Spleen (tissue), 11 donors: Measurements from ENCODE around the gene AUH. TPM values are rescaled to one million over a fixed set of nuclear protein-coding genes. Genes with fewer than 3 reads are reported as not detected.

Experiments
- DNase-seq: peaks from one replicate; pipeline ENCODE4 v3.0.0-alpha.2; 2020
- H3K27ac ChIP-seq, 8 donors: fragments of 200-600 bp; sonication (generic) in 7 of 8; 1 replicate in 4 of 8; 2 replicates in 4 of 8; pipeline versions ENCODE4 v1.5.0 to v1.8.0; 2016 to 2021; ENCODE audit warnings: inconsistent platforms in 4 of 8, mild to moderate bottlenecking in 4 of 8, moderate library complexity in 1 of 8
- H3K27me3 ChIP-seq, 7 donors: fragments of 200-600 bp; sonication (generic) in 6 of 7; replicated peaks in 1 of 7; 1 replicate in 4 of 7; 2 replicates in 3 of 7; pipeline versions ENCODE4 v1.5.0 to v1.8.0; 2016 to 2021; ENCODE audit warnings: inconsistent platforms in 3 of 7, mild to moderate bottlenecking in 1 of 7
- H3K36me3 ChIP-seq, 6 donors: fragments of 200-600 bp; sonication (generic) in 5 of 6; 1 replicate in 4 of 6; 2 replicates in 2 of 6; pipeline versions ENCODE4 v1.5.0 to v1.8.0; 2016 to 2021; ENCODE audit warnings: inconsistent platforms in 2 of 6
- H3K4me1 ChIP-seq, 6 donors: fragments of 200-600 bp; sonication (generic) in 5 of 6; 1 replicate in 3 of 6; 2 replicates in 3 of 6; pipeline versions ENCODE4 v1.5.0 to v1.8.0; 2016 to 2021; ENCODE audit warnings: inconsistent platforms in 3 of 6
- H3K4me3 ChIP-seq, 8 donors: fragments of 200-600 bp; sonication (generic) in 7 of 8; 1 replicate in 4 of 8; 2 replicates in 4 of 8; pipeline versions ENCODE4 v1.5.0 to v1.8.0; 2016 to 2021; ENCODE audit warnings: inconsistent platforms in 4 of 8, mild to moderate bottlenecking in 4 of 8, moderate library complexity in 2 of 8
- H3K9me3 ChIP-seq, 8 donors: fragments of 200-600 bp; sonication (generic) in 7 of 8; 1 replicate in 4 of 8; 2 replicates in 4 of 8; pipeline versions ENCODE4 v1.5.0 to v1.8.0; 2016 to 2021; ENCODE audit warnings: inconsistent platforms in 4 of 8
- CTCF ChIP-seq, 11 experiments: fragments of 200-600 bp in 7 of 11; fragments of 450-650 bp in 4 of 11; sonication (generic) in 4 of 11; IDR thresholded peaks in 8 of 11; conservative IDR thresholded peaks in 3 of 11; 1 replicate in 7 of 11; 2 replicates in 4 of 11; pipeline versions ENCODE4 v1.4.0 to v1.8.0; 2016 to 2021; ENCODE audit warnings: antibody characterized with exemption in 11 of 11, inconsistent platforms in 4 of 11, mild to moderate bottlenecking in 1 of 11
- POLR2A ChIP-seq, 3 donors: fragments of 450-650 bp; IDR thresholded peaks; one replicate each; pipeline ENCODE4 v1.5.1; 2017; ENCODE audit warnings: antibody characterized with exemption in 3 of 3, mild to moderate bottlenecking in 1 of 3
- POLR2AphosphoS5 ChIP-seq, 3 donors: sonication (generic); formaldehyde crosslinking; IDR thresholded peaks; one replicate each; pipeline ENCODE4 v1.5.1; 2017; ENCODE audit warnings: antibody characterized with exemption in 3 of 3
- WGBS, 5 donors: extraction: QIAGEN DNeasy Blood & Tissue Kit in 3 of 5; methylation state at CpG; one replicate each; pipeline versions ENCODE4 v1.1.5 to v1.1.7; 2013 to 2018; 5-methylcytosine and 5-hydroxymethylcytosine counted together
- intact Hi-C: fragments of 100-400 bp; cut with DNase I; formaldehyde crosslinking; loops from one replicate; pipeline ENCODE4 v1.15.0; 2023; ENCODE audit warnings: low total_unique reads
- polyA plus RNA-seq, 3 donors: library from polyadenylated mRNA; stranded (reverse); fragments of 200-250 nt; gene quantifications; one replicate each; pipeline ENCODE4 v1.2.1, GENCODE V29; 2013
- total RNA-seq, 7 donors: library from RNA; depleted of rRNA in 3 of 7; stranded (reverse); fragments of >200 nt in 3 of 7; fragmentation: NEBNext Ultra II Directional in 4 of 7; extraction: Animal tissue kit (Norgen Biotek cat#: 25700) in 4 of 7; gene quantifications; one replicate each; pipeline versions ENCODE4 v1.1.0 to v1.2.1, GENCODE V29; 2016 to 2021
- donor health status: healthy with polysubstance abuse.
- donor health status: DM: no; HTN: no; CAD: no; lungs with moderate emphysema.
- donor health status: DM: no; HTN: no; CAD: no.
- donor health status: Bipolar disorder and iron deficiency.
- donor health status: healthy.
- donor health status: DM: no; HTN: no; CAD: no.
- donor health status: DM: yes; HTN: yes; CAD: no.

AUH gene
- total and polyA plus RNA-seq, 10 donors = 9.4 to 37.3 (median 20.6) TPM

DNA sequence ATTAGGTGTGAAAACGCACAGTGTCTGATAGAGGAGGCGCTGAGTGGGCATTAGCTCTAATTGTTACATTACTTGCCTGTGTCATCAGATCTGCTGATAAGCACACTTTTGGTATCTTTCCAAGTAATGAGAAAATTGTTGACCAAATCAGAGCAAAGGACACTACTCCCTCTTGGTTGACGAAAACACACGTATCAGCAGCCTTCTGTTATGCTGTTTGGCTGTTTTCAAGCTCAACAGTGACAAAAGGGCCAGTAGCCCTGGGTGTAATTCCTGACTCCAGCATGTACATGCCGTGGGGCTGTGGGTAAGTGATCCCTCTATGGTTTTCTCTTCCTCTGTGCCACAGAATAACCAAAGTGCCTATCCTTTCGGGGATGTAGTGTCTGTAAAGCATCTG, 151.4 kb downstream of the AUH start:
- Histone ChIP-seq H3K27me3 (no peaks in the 10 kb centered on the region), H3K4me3 (no peak overlapping the region), H3K27ac (no peak overlapping the region), H3K36me3 (no peaks in the 10 kb centered on the region), H3K9me3 (no peaks in the 10 kb centered on the region), H3K4me1 (peaks cover 7 to 33% (median 27%) of the 10 kb centered on the region in 6 donors)
- intact Hi-C loops = no loop called here
- 93 to 97% (median 94%) methylated on average over 6 of the region's 6 CpGs for WGBS, 5 donors
- TF ChIP-seq POLR2A (IDR thresholded peaks at IDR 0.05) (no peak), CTCF (IDR thresholded peaks at IDR 0.05 in 8 of 11, conservative IDR thresholded peaks at IDR 0.05 in 3 of 11) (no peak), POLR2AphosphoS5 (IDR thresholded peaks at IDR 0.05) (no peak)
- no peak for DNase-seq

GRCh38 chr9:91208837-91209236, 152.9 kb downstream of the AUH start:
- intact Hi-C loops = no loop called here
- Histone ChIP-seq H3K9me3 (no peaks in the 10 kb centered on the region), H3K4me1 (peaks cover 7 to 33% (median 27%) of the 10 kb centered on the region in 6 donors), H3K4me3 (no peak overlapping the region), H3K27me3 (no peaks in the 10 kb centered on the region), H3K27ac (peak overlapping the region in 7 of 8 donors; percentile 72 to 91 (median 85)), H3K36me3 (no peaks in the 10 kb centered on the region)
- TF ChIP-seq POLR2AphosphoS5 (IDR thresholded peaks at IDR 0.05) = peak in 1 of 3 donors; percentile 18
- TF ChIP-seq CTCF (IDR thresholded peaks at IDR 0.05 in 8 of 11, conservative IDR thresholded peaks at IDR 0.05 in 3 of 11) = no peak
- DNase-seq = peak; percentile 72
- 76 to 87% (median 79%) methylated on average over 4 to 5 of the region's 5 CpGs for WGBS, 5 donors

GRCh38 chr9:91208419-91208745, 153.3 kb downstream of the AUH start:
- Histone ChIP-seq H3K4me3 (peak overlapping the region in 1 of 8 donors; percentile 10), H3K4me1 (peaks cover 7 to 33% (median 27%) of the 10 kb centered on the region in 6 donors), H3K9me3 (no peaks in the 10 kb centered on the region), H3K27ac (peak overlapping the region; percentile 16 to 91 (median 82)), H3K27me3 (no peaks in the 10 kb centered on the region), H3K36me3 (no peaks in the 10 kb centered on the region)
- intact Hi-C loops = no loop called here
- DNase-seq = no peak
- TF ChIP-seq CTCF (IDR thresholded peaks at IDR 0.05 in 8 of 11, conservative IDR thresholded peaks at IDR 0.05 in 3 of 11) = no peak
- TF ChIP-seq POLR2A (IDR thresholded peaks at IDR 0.05) = no peak
- no peak for TF ChIP-seq POLR2AphosphoS5 (IDR thresholded peaks at IDR 0.05)
- whole genome bisulfite sequencing, 5 donors = 32 to 44% (median 36%) methylated on average over 3 of the region's 3 CpGs

- Histone ChIP-seq H3K27me3 (no peaks in the 10 kb centered on the region), H3K9me3 (peaks cover 0 to 3% (median under 1%) of the 10 kb centered on the region in 8 donors), H3K4me3 (peak overlapping the region in 1 of 8 donors; percentile 10), H3K36me3 (no peaks in the 10 kb centered on the region), H3K4me1 (peaks cover 7 to 33% (median 27%) of the 10 kb centered on the region in 6 donors), H3K27ac (peak overlapping the region; percentile 16 to 91 (median 82))
- no peak for DNase-seq
- 4 to 10% (median 9%) methylated on average over 8 of the region's 8 CpGs for WGBS, 5 donors
- intact Hi-C loops = no loop called here
- TF ChIP-seq POLR2A (IDR thresholded peaks at IDR 0.05) (no peak), POLR2AphosphoS5 (IDR thresholded peaks at IDR 0.05) (peak in 1 of 3 donors; percentile 57), CTCF (IDR thresholded peaks at IDR 0.05 in 8 of 11, conservative IDR thresholded peaks at IDR 0.05 in 3 of 11) (no peak)
Observed at GRCh38 chr9:91207729-91208418, 153.8 kb downstream of the AUH start.
